ENCODE results near the gene OPCML.

Gene OPCML

DNA sequence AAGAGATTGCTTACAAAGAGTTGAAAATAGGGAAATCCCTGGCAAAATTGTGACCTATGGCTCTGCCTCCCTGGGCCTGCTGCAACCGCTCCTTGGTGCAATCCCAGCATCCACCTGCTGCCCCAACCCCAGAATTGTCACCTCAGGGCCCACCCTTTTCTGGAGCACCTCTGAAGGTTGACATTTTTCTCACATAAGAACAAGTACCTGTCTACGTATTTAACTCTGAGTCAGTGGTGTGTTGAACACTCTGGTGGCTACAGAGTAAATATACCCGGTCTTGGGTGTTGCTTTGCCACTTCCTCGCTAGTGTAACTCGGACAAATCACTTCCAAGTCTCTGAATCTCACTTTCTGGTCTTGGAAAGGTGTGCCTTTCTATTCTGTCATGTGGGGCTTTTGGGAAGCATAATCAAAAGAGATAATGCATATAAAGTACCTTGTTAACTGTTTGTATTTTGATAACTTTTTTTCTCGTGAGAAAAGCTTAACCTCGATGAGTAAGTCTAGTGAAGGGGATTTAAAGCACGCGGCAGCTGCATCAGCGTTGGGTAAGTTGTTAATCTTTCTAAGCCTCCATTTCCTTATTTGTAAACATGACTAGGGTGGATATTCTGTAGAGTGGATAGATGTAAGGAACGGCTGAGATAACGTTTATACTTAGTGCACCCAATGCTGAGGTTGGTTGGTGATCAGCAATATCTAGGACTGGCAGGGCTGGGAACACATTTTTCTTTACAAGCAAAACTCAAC is 881.2 kb downstream of the OPCML start:
- Histone ChIP-seq H3K9ac (ENCODE audit: low read length) (no peak overlapping the region), H3K9me3 (replicated peaks; ENCODE audit: insufficient read depth, low read length) (no peaks in the 10 kb centered on the region), H3K36me3 (replicated peaks; ENCODE audit: insufficient read depth, low read length) (no peaks in the 10 kb centered on the region), H3K27ac (ENCODE audit: low read length) (no peak overlapping the region), H3K79me2 (ENCODE audit: low read length) (no peaks in the 10 kb centered on the region), H2AFZ (ENCODE audit: low read length) (no peak overlapping the region), H4K20me1 (ENCODE audit: insufficient read depth, low read length) (no peaks in the 10 kb centered on the region), H3K9me2 (replicated peaks; ENCODE audit: insufficient read depth, low read length) (no peaks in the 10 kb centered on the region), H3K4me1 (ENCODE audit: low read length) (no peaks in the 10 kb centered on the region), H3K4me2 (ENCODE audit: low read depth, low read length) (no peak overlapping the region), H3F3A (ENCODE audit: insufficient read depth, low read length) (no peaks in the 10 kb centered on the region), H3K27me3 (replicated peaks; ENCODE audit: insufficient read depth, low read length) (no peaks in the 10 kb centered on the region), H3K4me3 (ENCODE audit: low read length) (no peak overlapping the region)
- no peak for TF ChIP-seq EZH2 (optimal IDR thresholded peaks at IDR 0.05; ENCODE audit: low read depth, low read length)
- TF ChIP-seq, protein P1, sequence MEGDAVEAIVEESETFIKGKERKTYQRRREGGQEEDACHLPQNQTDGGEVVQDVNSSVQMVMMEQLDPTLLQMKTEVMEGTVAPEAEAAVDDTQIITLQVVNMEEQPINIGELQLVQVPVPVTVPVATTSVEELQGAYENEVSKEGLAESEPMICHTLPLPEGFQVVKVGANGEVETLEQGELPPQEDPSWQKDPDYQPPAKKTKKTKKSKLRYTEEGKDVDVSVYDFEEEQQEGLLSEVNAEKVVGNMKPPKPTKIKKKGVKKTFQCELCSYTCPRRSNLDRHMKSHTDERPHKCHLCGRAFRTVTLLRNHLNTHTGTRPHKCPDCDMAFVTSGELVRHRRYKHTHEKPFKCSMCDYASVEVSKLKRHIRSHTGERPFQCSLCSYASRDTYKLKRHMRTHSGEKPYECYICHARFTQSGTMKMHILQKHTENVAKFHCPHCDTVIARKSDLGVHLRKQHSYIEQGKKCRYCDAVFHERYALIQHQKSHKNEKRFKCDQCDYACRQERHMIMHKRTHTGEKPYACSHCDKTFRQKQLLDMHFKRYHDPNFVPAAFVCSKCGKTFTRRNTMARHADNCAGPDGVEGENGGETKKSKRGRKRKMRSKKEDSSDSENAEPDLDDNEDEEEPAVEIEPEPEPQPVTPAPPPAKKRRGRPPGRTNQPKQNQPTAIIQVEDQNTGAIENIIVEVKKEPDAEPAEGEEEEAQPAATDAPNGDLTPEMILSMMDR (IDR thresholded peaks at IDR 0.05; ENCODE audit: low read length) = no peak
- no peak for TF ChIP-seq EZH2phosphoT487 (IDR thresholded peaks at IDR 0.05; ENCODE audit: low read length)
- no peak for DNase-seq

DNA sequence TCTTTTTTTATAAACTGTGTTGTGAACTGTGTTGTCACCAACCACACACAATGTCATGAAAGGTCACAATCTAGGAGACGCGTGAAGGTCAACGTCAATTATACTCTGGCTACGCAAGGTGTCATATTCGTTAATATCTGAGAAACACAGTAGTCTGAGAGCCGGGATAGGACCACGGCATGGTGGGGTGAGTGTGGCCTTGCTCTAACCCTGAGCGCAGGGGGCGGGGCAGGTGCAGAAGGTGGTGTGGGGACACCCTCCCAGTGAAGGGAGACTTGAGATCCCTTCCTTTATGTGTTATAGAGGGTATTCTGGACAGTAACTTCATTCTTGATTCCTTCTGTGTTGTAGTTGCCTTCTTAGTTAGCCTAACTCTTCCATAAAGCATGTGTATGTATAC is 883.0 kb downstream of the OPCML start:
- no peaks in the 10 kb centered on the region for H3K79me2 ChIP-seq (ENCODE audit: low read length)
- H3F3A ChIP-seq (ENCODE audit: insufficient read depth, low read length) = no peaks in the 10 kb centered on the region
- H3K9me3 ChIP-seq (replicated peaks; ENCODE audit: insufficient read depth, low read length) = no peaks in the 10 kb centered on the region
- no peak overlapping the region for H3K9ac ChIP-seq (ENCODE audit: low read length)
- H3K36me3 ChIP-seq (replicated peaks; ENCODE audit: insufficient read depth, low read length) = no peaks in the 10 kb centered on the region
- H3K4me2 ChIP-seq (ENCODE audit: low read depth, low read length) = no peak overlapping the region
- no peaks in the 10 kb centered on the region for H3K4me1 ChIP-seq (ENCODE audit: low read length)
- H3K27ac ChIP-seq (ENCODE audit: low read length) = no peak overlapping the region
- H4K20me1 ChIP-seq (ENCODE audit: insufficient read depth, low read length) = no peaks in the 10 kb centered on the region
- H3K4me3 ChIP-seq (ENCODE audit: low read length) = no peak overlapping the region
- TF ChIP-seq EZH2phosphoT487 (IDR thresholded peaks at IDR 0.05; ENCODE audit: low read length) (no peak), EZH2 (optimal IDR thresholded peaks at IDR 0.05; ENCODE audit: low read depth, low read length) (no peak)
- TF ChIP-seq, protein P1 (IDR thresholded peaks at IDR 0.05; ENCODE audit: low read length) = no peak
- no peak for DNase-seq
- no peak overlapping the region for H2AFZ ChIP-seq (ENCODE audit: low read length)
- no peaks in the 10 kb centered on the region for H3K27me3 ChIP-seq (replicated peaks; ENCODE audit: insufficient read depth, low read length)
- no peaks in the 10 kb centered on the region for H3K9me2 ChIP-seq (replicated peaks; ENCODE audit: insufficient read depth, low read length)

DNA sequence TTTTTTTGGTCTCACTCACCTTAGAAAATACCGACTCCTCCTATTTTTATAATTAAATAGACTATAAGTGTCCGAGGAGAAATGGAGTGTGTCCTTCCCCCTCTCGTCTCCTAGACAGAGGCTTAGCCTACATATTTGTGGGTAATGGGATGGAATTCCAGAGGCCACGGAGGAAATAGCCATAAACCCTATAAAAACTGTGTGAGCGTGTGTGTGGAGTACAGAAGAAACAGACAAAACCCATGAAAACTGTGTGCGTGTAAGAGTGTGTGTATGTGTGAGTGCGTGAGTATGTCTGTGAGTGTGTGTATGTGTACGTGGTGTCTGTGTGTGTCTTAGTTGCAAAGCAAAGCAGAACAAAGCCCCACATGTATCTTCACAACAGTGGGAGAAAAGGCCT is 883.5 kb downstream of the OPCML start:
- TF ChIP-seq EZH2phosphoT487 (IDR thresholded peaks at IDR 0.05; ENCODE audit: low read length) (no peak), EZH2 (optimal IDR thresholded peaks at IDR 0.05; ENCODE audit: low read depth, low read length) (no peak)
- TF ChIP-seq, protein P1 (IDR thresholded peaks at IDR 0.05; ENCODE audit: low read length) = no peak
- no peak overlapping the region for H3K27ac ChIP-seq (ENCODE audit: low read length)

More for the DNA sequence above, 883.5 kb downstream of the OPCML start:
- no peak overlapping the region for H2AFZ ChIP-seq (ENCODE audit: low read length)
- H3F3A ChIP-seq (ENCODE audit: insufficient read depth, low read length) = no peaks in the 10 kb centered on the region
- no peak overlapping the region for H3K4me3 ChIP-seq (ENCODE audit: low read length)
- H3K9me2 ChIP-seq (replicated peaks; ENCODE audit: insufficient read depth, low read length) = no peaks in the 10 kb centered on the region
- H3K4me2 ChIP-seq (ENCODE audit: low read depth, low read length) = no peak overlapping the region
- H3K9ac ChIP-seq (ENCODE audit: low read length) = no peak overlapping the region
- DNase-seq = no peak
- no peaks in the 10 kb centered on the region for H4K20me1 ChIP-seq (ENCODE audit: insufficient read depth, low read length)
- H3K4me1 ChIP-seq (ENCODE audit: low read length) = no peaks in the 10 kb centered on the region
- no peaks in the 10 kb centered on the region for H3K79me2 ChIP-seq (ENCODE audit: low read length)
- H3K27me3 ChIP-seq (replicated peaks; ENCODE audit: insufficient read depth, low read length) = no peaks in the 10 kb centered on the region
- no peaks in the 10 kb centered on the region for H3K9me3 ChIP-seq (replicated peaks; ENCODE audit: insufficient read depth, low read length)
- no peaks in the 10 kb centered on the region for H3K36me3 ChIP-seq (replicated peaks; ENCODE audit: insufficient read depth, low read length)
